Natural killer cell (primary cell): ENCODE measurements around the gene AOPEP. TPM values are rescaled to one million over a fixed set of nuclear protein-coding genes. Genes with fewer than 3 reads are reported as not detected.

Experiments
- ATAC-seq, 3 donors: fragments of 150-1000 bp in 2 of 3; fragments of 200-7000 bp in 1 of 3; cut with Tn5 transposase; 1 replicate in 1 of 3; 2 replicates in 2 of 3; pipeline ENCODE4 v1.10.0; 2021; ENCODE audit warnings: mild to moderate bottlenecking in 2 of 3, moderate library complexity in 2 of 3
- DNase-seq, 2 donors: peaks; one replicate each; pipeline versions ENCODE4 v3.0.0 to v3.0.0-alpha.2; 2013 to 2021; ENCODE audit warnings: mixed read lengths in 1 of 2
- H3K27ac ChIP-seq: one replicate; pipeline ENCODE4 v1.5.1; 2013; ENCODE audit warnings: mild to moderate bottlenecking, low read length
- H3K27me3 ChIP-seq: one replicate; pipeline ENCODE4 v1.6.1; 2013; ENCODE audit warnings: low read length; ENCODE audit not compliant: control insufficient read depth, insufficient read depth
- H3K36me3 ChIP-seq: one replicate; pipeline ENCODE4 v1.6.1; 2013; ENCODE audit warnings: low read length; ENCODE audit not compliant: control insufficient read depth, insufficient read depth
- H3K4me1 ChIP-seq: one replicate; pipeline ENCODE4 v1.6.1; 2013; ENCODE audit warnings: low read length; ENCODE audit not compliant: control insufficient read depth, insufficient read depth
- H3K4me3 ChIP-seq: one replicate; pipeline ENCODE4 v1.5.1; 2013; ENCODE audit warnings: low read length
- H3K9me3 ChIP-seq: one replicate; pipeline ENCODE4 v1.6.1; 2013; ENCODE audit warnings: low read length; ENCODE audit not compliant: control insufficient read depth, insufficient read depth
- H3K27ac Mint-ChIP-seq, 2 donors: one replicate each; pipeline ENCODE4 v1.8.0; 2022; ENCODE audit warnings: mild to moderate bottlenecking in 2 of 2, mixed read lengths in 2 of 2, moderate library complexity in 1 of 2
- H3K27me3 Mint-ChIP-seq, 2 donors: one replicate each; pipeline ENCODE4 v1.8.0; 2022; ENCODE audit warnings: low read depth in 2 of 2, mixed read lengths in 2 of 2
- H3K36me3 Mint-ChIP-seq: one replicate; pipeline ENCODE4 v1.8.0; 2022; ENCODE audit warnings: mixed read lengths
- H3K4me1 Mint-ChIP-seq, 2 donors: one replicate each; pipeline ENCODE4 v1.8.0; 2022; ENCODE audit warnings: mixed read lengths in 2 of 2
- H3K4me3 Mint-ChIP-seq: one replicate; pipeline ENCODE4 v1.8.0; 2022; ENCODE audit warnings: mild to moderate bottlenecking, moderate library complexity, mixed read lengths
- H3K9me3 Mint-ChIP-seq, 2 donors: one replicate each; pipeline ENCODE4 v1.8.0; 2022; ENCODE audit warnings: mixed read lengths in 2 of 2
- CTCF ChIP-seq: fragments of 200-600 bp; IDR thresholded peaks from one replicate; pipeline ENCODE4 v1.8.0; 2022; ENCODE audit warnings: antibody characterized with exemption
- whole genome bisulfite sequencing: methylation state at CpG from one replicate; pipeline ENCODE4 v1.1.7; 2013; ENCODE audit warnings: missing lambda C conversion rate; ENCODE audit not compliant: insufficient coverage; 5-methylcytosine and 5-hydroxymethylcytosine counted together
- intact Hi-C: fragments of 100-400 bp; cut with micrococcal nuclease; formaldehyde crosslinking; loops from one replicate; pipeline ENCODE4 v1.14.2; 2022
- total RNA-seq, 4 donors: library from RNA; stranded (reverse); fragments of 120-200 nt in 1 of 4; gene quantifications; one replicate each; pipeline versions ENCODE4 v1.2.3 to v1.2.4, GENCODE V29; 2013 to 2022

AOPEP gene
- total RNA-seq, 3 donors from 2014 or later (not counting 1 experiment from before 2014, with no cell fraction given): 20.1 to 22.6 (median 20.6) TPM

DNA sequence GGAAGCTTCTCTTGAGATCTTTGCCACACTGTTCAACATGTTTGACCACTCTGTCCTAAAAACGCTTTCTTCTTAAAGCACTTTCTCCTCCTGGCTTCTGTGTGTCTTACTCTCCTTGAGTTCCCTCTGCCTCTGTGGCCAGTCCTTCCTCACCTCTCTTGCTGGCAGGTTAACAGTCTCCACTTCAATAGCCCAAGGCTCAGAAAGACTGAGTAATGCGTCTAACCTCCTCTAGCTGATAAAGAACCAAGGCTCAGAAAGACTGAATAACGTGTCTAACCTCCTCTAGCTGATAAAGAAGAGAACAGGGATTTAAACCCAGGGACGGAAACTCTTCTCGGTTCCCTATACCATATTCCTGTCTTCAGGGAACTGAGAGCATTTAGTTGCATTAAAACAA lies 205.2 kb downstream of the AOPEP start:
- Mint-ChIP-seq H3K9me3 (no peaks in the 10 kb centered on the region), H3K27ac (no peak overlapping the region), H3K27me3 (no peaks in the 10 kb centered on the region), H3K4me1 (peaks cover 28 to 32% of the 10 kb centered on the region in 2 donors), H3K4me3 (no peak overlapping the region), H3K36me3 (no peaks in the 10 kb centered on the region)
- ATAC-seq (no peak), DNase-seq (no peak)
- no peak overlapping the region for H3K4me3 ChIP-seq
- 93% methylated on average over 5 of the region's 5 CpGs for WGBS
- H3K27me3 ChIP-seq: no peaks in the 10 kb centered on the region
- no peaks in the 10 kb centered on the region for H3K9me3 ChIP-seq
- no peak overlapping the region for H3K27ac ChIP-seq
- intact Hi-C loops: no loop called here
- no peak for TF ChIP-seq CTCF
- H3K36me3 ChIP-seq: no peaks in the 10 kb centered on the region
- peaks cover 10% of the 10 kb centered on the region for H3K4me1 ChIP-seq

DNA sequence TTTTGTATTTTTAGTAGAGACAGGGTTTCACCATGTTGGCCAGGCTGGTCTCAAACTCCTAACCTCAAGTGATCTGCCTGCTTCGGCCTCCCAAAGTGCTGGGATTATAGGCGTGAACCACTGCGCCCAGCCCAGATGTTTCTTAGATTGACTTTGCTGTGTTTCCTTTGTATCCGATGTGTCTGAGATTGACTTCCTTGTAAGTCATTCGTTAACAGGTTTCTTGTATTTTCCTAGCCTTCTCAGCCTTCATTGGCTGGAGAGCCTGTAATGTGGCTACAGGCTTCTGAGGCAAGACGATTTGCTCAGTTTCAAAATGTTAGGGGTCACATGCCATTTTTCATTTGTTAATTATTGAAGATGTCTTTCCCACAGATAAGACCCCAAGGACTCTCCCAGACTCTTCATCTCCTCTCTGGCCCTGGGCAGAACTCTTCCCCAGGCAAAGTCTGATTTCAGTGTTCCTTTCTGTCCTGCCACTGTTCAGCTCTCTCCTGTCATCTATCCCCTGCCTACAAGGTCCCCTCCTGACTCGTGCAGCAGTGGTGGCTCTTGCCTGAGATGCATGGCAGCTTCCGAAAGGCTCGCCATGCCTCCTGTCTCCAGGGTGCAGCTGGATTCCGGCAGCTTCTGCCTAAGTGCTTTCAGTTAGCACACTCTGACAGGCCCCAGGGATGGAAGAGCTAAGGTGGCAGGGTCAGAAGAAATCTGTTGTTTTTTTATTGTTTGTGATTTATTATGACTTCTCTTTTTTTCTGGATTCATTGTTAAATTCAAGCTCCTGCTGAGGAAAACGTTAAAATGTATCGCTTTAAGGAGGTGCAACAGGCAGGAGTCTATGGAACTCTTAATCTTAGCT lies 206.4 kb downstream of the AOPEP start:
- Histone ChIP-seq H3K4me3 (no peak overlapping the region), H3K27me3 (no peaks in the 10 kb centered on the region), H3K36me3 (no peaks in the 10 kb centered on the region), H3K27ac (no peak overlapping the region), H3K4me1 (peaks cover 10% of the 10 kb centered on the region), H3K9me3 (no peaks in the 10 kb centered on the region)
- no peaks in the 10 kb centered on the region for H3K27me3 Mint-ChIP-seq
- H3K36me3 Mint-ChIP-seq: no peaks in the 10 kb centered on the region
- 91% methylated on average over 12 of the region's 12 CpGs for WGBS
- no peak overlapping the region for H3K4me3 Mint-ChIP-seq
- ATAC-seq (no peak), DNase-seq (no peak)
- intact Hi-C loops: no loop called here
- no peak for TF ChIP-seq CTCF
- peaks cover 27 to 28% of the 10 kb centered on the region in 2 donors for H3K4me1 Mint-ChIP-seq
- no peak overlapping the region for H3K27ac Mint-ChIP-seq
- H3K9me3 Mint-ChIP-seq: no peaks in the 10 kb centered on the region

DNA sequence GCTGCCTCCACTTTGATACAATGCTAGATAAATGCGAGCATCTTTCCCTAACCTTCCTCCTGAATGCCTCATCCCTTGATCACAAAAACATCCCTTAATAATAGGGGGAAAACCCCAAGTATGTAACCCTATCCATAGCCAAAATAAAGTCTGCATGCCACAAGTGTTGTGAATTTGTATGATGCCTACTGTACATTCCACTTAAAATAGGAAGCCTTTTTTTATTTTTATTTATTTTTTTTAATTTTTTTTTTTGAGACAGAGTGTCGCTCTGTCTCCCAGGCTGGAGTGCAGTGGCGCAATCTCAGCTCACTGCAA lies 207.0 kb downstream of the AOPEP start:
- no peaks in the 10 kb centered on the region for H3K9me3 ChIP-seq
- TF ChIP-seq CTCF: no peak
- H3K27me3 ChIP-seq: no peaks in the 10 kb centered on the region
- no peak overlapping the region for H3K27ac ChIP-seq
- intact Hi-C loops: no loop called here
- Mint-ChIP-seq H3K4me3 (no peak overlapping the region), H3K27me3 (no peaks in the 10 kb centered on the region), H3K36me3 (no peaks in the 10 kb centered on the region), H3K4me1 (peaks cover 27 to 28% of the 10 kb centered on the region in 2 donors), H3K27ac (no peak overlapping the region), H3K9me3 (no peaks in the 10 kb centered on the region)
- no peak for ATAC-seq
- peaks cover 10% of the 10 kb centered on the region for H3K4me1 ChIP-seq
- no peak for DNase-seq
- WGBS: 96% methylated on average over 3 of the region's 3 CpGs
- H3K4me3 ChIP-seq: no peak overlapping the region
- no peaks in the 10 kb centered on the region for H3K36me3 ChIP-seq
